HTERT RPE-1 (cell line): Measurements from ENCODE around the gene GEMIN7.
"Not testable (repeated sequence)": the region's sequence is repeated elsewhere in the genome, so short reads cannot be mapped to it uniquely, and the experiment has no call there.

ENCODE experiments used
- in situ Hi-C: fragments of 300-500 bp; cut with MboI; formaldehyde crosslinking; loops from 4 replicates; pipeline ENCODE4 v1.14.3; 2020; ENCODE audit warnings: low sequenced_read_pairs

The GEMIN7 gene

DNA sequence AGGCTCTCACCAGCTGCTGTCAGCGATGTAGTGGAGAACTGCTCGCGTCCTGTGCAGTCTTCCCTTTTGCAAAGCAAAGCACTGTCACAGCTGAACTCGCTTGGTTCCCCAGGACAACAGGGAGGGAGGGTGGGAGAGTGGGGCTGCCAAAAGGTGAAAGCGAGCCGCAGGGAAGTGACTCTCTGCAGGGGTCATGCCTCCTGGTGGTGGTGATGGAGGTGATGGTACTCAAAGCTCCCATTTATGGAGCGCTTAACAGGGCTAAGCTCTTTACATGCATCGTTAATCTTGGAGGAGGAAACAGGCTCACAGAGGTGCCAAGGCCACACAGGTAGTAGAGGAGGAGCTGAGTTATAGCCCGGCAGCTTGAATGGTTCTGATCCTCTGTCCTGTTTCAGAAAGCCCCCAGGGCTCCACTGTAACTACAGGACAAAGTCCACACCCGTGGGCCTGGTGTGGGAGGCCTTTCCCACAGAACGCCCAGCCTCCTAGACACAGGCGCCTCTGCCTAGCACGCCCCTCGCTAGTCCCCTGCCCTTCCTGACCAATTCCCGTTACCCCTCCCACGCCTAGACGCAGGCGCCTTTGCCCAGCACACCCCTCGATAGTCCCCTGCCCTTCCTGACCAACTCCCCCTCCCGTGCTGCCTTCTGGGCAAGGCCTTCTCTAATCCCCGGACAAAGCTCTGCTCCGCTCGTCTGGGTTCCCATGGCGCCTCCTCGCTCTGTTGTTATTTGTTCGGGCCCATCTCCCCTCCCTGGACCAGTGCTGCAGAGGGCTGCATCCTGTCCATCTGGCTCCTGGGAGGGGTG is 24.7 kb downstream of the GEMIN7 start:
- in situ Hi-C loops, result no loop called here

DNA sequence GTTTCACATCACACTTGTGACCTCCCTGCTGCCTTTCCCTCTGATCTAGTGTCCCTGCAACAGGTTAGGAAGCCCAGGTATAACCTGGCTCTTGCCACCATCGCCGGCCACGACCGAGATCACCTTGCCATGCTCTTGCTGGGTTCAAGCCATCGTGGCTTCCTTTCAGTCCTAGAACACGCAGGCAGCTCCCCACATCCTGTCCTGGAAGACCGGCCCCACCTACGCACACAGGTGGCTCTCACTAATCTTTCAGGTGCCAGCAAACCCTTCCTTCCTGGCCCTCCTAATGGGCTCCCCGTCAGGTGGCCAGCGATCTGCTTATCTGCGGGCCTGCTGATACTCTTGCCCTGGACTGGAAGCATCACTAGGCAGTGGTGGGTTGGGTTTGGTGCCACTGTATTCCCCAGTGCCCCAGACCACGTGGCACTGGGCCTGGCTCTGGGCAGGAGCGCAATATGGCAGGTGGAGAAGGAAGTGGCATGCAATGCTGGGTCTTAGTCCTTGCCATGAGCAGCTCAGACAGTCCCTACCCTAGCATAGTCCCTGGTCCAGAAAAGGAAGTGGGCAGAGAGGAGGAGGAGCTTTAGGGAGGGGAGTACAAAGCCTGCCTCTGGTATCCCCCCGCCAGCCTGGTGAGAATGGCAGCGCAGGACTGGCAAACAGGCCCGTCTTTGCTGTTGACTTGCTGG is 25.7 kb downstream of the GEMIN7 start:
- in situ Hi-C loops, result no loop called here

DNA sequence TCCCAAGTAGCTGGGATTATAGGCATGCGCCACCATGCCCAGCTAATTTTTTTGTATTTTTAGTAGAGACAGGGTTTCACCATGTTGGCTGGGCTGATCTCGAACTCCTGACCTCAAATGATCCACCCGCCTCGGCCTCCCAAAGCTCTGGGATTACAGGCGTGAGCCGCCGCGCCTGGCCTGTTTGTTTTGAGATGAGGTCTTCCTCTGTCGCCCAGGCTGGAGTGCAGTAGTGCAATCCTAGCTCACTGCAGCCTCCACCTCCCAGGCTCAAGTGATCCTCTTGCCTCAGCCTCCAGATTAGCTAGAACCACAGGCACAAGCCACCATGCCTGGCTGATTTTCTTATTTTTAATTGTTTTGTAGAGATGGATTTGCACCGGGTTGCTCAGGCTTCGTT is 27.3 kb downstream of the GEMIN7 start:
- in situ Hi-C loops, result not testable (repeated sequence)

DNA sequence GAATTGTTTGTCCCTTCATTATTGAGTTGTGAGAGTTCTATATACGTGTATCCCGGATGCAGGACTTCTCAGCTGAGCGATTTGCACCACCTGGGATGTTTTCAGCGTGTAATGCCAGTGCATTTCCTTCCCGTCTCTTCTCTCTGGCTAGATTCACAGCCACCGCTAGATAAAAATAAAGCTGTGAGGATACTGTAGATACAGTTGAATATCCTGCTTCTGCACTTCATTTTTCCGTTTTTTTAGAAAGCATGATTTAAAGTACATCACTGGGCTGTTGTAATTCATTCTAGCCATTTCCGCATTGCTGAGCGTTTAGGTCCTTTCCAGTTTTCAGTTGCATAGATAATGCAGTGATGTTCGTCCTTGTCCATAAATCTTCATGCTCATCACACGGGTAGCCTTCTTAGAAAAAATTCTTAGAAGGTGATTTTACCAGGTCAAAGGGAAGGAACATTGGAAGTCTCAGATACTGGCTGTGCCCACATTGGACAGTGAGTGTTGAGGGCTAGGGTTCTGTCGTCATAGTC is 28.6 kb downstream of the GEMIN7 start:
- in situ Hi-C loops, result no loop called here

DNA sequence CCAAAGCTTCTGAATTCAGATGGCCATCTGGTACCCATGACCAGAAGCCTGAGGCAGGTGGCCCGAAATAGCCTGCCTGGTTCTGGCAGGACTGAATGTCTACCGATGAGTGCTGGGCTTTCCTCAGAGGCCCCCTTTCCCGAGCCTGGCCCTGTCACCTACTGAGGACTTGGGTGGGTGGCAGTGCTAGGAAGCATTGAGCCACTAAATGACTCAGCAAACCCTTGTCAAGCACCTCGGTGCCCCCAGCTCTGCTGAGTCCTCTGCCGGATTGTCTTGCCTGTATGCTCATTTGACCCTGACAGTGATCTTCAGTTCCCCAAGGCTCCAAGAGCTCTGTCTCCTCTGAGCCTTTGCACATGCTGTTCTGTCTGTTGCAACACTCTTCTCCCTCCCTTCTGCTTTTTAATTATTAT is 31.8 kb downstream of the GEMIN7 start:
- in situ Hi-C loops, result no loop called here

DNA sequence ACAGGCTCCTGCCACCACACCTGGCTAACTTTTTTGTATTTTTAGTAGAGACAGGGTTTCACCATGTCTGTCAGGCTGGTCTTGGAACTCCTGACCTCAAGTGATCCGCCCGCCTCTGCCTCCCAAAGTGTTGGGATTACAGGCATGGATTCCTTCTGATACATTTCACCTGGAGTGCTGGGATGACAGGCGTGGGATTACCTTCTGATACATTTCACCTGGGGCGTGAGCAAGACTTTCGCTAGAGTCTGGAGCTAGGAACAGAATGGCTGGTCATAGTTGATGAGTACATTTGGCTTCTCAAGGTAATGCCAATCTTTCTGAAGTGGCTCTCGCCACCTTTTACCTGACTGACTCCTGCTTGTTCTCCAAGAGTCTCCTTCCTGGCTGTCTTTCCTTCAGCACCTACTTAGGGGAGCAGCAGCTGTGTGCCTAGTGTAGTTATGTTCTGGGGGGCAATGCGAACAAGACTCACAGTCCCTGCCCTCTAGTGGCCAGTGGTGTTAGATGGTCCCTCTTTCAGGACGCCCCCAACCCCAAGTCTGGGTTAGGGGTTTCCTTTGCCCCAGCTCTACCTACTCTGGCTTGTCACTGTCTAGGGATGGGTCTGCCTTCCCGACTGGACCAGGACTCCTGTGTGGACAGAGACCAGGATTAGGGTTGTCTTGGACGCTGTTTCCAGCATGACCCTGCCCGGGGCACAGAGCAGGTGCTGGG is 33.2 kb downstream of the GEMIN7 start:
- in situ Hi-C loops, result no loop called here

DNA sequence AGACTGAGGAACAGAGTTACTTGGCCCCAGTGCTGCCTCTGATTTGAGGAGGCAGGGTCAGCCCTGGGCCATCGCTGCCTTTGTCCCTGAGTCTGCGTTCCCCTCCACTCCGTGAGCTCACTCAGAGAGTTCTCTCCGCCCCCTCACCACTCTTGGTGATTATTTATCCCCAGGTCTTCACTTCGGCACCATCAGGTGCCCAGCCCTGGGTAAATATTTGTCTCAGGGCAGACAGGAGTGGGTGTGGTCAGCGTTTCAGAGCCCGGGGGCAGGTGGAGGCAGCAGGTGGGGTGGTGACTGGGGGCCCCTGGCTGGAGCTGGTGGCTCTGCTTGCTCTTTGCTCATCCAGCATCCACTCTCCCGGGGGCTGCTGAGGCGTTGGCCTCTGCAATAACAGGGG is 34.6 kb downstream of the GEMIN7 start:
- in situ Hi-C loops, result no loop called here

DNA sequence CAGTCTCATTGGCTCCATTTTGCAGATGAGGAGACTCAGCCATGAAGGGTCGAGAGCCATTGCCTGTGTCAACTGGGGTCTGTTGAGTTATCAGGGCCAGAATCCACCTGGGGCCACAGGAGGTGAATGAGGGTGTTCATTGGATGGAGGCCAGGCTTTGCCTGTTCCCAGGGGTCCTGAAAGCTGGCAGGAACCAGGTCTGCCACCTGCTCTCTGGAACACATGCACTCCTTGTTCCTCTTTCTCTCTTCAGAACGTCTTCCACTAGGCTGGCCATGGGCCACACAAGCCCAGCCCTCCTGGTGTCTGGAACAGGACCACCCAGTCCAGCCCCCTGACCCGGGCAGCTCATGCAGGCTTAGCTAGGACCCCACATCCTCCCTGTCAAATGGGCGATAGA is 35.1 kb downstream of the GEMIN7 start:
- in situ Hi-C loops, result no loop called here

DNA sequence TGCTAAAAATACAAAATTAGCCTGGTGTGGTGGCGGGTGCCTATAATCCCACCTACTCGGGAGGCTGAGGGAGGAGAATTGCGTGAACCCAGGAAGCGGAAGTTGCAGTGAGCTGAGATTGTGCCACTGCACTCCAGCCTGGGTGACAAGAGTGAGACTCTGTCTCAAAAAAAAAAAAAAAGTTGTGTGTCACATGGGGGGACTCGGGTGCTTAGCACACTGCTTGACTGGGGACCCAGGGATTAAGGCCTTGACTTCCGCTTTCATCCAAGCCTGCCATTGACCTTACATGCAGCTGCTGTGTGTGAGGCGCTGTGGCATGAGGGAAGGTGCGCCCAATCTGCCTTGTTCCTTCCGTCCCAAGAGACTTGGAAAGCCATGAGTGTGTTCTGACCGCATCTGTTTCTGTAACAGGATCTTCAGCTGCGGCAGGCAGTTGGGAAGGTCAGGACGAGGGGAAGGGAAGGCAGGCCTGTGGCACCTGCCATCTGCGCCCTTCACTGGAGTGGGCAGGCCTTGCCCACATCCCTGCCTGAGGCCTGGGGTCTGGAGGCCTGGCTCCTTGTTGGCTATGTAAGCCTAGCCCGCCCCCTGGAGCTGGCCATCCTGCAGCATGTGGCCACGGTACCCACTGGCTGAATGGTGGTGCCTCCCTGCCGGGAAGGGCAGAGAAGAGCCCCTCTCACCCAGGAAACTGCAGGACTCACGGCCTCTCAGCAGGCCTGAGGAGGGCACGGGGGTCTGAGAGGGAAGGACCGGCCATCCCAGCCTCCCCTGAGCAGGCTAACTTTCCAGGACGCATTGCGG is 37.0 kb downstream of the GEMIN7 start:
- in situ Hi-C loops, result no loop called here

DNA sequence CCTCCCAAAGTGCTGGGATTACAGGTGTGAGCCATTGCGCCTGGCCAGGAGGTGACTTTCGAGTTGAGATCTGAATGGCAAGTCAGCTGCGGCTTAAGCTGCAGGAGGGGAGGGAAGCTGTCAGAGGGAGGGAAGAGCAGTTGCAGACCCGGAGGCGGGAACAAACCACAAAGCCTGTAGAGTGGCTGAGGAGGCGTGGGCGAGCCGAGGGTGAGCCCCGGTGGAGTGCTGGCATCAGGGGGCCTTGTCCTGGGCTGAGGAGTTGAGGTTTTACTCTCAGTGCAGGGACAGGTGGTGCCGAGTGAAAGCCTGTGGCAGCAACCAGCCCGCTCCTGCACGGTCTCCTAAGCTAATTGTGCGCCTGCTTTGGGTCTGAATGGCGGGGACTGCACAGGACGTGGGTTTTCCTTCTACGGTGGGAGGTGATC is 38.1 kb downstream of the GEMIN7 start:
- in situ Hi-C loops, result no loop called here

DNA sequence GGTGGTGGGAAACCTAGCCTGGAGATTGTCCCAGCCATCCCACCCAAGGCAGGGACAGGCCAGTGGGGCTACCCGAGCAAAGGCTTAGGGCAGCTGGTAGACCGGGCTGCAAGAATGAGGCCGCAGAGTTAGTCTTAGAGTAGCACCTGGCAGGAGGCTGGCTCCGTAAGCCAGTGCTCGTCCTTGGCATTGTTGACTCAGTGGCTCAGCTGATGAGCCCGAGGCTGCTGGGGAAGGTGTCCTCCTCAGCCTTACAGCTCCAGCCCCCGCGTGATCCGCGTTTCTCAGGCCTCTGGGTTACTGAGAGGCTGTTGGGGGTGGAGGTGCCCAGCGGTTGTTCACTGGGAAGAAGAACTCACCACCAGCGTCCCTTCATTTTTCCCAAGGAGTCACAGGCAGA is 38.6 kb downstream of the GEMIN7 start:
- in situ Hi-C loops, result no loop called here

DNA sequence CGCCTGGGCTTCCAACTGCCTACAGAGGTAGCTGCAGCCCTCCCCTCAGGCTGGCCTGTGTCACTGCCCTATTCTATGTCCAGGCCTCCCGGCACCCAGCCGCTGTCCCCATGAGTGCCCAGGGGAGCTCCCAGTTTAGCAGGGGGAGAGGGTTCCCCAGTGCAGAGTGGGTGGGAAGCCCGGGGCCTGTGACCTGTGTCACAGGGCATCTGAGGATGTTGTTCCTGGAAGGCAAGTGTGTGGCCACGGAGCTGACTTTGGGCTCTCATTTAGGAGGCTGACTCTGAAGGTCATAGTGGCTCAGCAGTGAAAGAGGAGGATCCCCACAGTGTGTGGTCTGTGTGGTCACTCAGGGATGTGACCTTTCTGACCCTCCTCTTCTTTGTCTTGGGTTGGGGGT is 39.0 kb downstream of the GEMIN7 start:
- in situ Hi-C loops, result no loop called here

DNA sequence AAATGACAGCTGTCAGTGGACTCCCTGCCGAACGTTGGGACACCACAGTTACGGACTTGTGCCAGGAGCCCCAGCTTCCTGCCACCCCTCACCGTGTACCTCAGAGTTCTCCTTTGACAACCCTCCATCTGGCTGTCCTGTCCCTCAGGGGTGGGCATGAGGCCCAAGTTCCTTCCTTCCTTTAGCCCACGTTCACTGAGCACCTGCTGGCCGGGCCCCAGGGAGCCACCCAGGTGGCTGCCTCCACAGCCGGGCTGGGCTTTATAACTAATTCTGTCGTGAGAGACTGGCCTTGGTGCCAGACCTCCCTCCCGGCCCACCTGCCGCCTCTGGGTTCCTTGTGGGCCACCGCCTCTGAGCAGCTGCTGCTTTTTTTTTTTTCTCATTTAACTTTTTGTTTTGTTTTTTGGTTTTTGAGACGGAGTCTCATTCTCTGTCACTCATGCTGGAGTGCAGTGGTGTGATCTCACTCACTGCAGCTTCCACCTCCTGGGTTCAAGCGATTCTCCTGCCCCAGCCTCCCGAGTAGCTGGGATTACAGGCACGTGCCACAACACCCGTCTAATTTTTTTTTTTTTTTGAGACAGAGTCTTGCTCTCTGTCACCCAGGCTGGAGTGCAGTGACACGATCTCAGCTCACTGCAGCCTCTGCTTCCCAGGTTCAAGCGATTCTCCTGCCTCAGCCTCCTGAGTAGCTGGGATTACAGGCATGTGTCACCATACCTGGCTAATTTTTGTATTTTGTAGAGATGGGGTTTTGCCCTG is 39.7 kb downstream of the GEMIN7 start:
- in situ Hi-C loops, result not testable (repeated sequence)

DNA sequence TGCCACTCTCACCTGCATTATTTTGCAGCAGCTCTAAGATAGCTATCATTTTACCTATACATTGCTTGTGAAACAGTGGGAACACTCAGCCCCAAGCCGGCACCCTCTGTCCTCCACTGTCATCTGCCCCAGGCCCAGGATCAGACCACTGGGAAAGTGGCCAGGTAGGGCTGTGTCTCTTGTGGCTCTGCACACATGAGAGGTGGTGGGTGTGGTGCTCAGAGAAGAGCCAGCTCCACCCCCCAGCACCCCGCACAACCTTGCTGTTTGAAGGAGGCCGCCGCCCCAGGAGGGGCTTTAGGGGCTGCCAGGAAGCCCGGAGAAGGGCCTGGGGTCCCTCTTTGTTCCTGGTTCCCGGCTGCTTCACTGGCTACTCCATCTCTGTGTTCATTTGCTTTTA is 40.5 kb downstream of the GEMIN7 start:
- in situ Hi-C loops, result no loop called here

DNA sequence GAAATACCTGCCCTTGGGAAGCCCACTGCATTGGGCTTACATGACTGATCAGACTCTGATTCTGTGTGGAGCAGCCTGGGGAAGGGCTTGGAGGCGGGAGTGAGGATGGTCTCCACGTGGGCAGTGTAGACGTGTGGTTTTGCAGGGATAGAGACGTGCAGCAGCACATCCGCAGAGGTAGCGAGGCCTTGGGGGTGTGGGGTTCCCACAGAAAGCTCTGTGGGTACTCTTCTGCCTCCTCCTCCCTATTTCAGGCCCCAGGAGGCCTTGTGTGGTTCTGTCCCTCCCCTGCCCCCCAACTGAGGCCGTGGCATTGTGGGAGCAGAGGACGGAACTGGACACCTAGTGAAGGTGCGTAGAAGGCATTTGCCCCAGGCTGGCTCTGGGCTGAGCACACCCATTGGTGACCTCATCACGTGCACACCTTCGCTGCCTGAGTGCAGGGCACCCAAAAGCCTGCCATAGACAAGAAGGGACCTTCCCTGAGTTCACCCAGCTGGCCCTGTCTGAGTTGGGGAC is 42.8 kb downstream of the GEMIN7 start:
- in situ Hi-C loops, result no loop called here

DNA sequence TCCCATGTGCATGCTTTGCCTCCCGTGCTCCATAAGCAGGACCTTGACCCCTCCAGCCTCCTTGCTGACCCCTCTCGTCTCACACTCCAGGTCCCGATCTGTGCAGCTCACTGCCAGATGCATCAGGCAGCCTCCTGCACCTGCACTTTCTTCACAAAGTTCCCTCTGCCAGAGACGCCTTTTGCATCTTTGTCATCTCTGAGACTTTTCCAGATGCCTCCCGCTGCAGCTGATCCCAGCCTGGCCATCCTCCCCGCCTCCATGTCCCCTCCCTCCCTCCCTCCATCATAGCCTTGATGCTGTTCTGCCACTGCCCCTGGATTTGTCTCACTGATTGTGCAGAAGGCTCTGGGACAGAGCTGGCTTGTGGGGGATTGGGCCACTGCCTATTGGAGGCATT is 43.8 kb downstream of the GEMIN7 start:
- in situ Hi-C loops, result no loop called here

DNA sequence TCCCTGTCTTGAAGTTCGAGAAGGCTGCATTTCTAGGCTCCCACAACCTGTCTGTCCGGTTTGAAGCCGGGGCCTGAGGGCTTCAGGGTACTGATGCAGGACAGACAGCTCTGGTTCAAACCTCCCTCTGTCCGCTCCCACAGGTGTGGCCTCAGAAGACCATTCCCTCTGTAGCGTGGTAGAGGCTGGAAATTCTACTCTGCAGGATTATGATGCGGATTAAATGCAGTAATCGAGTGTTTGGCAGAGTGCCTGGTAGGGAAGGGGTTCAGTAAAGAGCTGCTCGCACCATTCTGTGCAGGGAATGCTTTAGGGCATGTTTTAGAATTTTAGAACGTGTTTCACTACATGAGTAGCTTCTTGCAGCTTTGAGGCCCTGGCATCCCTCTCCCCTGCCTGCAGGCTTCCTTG is 44.4 kb downstream of the GEMIN7 start:
- in situ Hi-C loops, result no loop called here

DNA sequence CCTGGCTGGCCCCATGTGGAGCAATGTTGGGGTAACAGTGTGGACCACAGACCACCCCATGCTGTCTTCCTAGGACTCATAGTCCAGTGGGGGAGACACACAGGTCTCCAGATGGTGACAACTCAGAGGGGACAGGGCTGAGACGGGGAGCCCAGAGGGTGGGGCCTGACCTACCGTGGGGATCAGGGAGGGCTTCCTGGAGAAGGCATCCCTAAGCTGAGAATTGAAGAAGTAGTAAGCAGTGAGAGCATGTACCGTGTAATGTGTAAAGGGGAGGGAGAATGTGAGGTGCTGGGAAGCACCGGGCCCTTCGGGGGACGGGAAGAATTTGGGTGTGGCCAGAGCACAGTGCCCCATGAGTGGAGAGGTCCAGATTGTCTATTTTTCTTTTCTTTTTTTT is 45.0 kb downstream of the GEMIN7 start:
- in situ Hi-C loops, result no loop called here

DNA sequence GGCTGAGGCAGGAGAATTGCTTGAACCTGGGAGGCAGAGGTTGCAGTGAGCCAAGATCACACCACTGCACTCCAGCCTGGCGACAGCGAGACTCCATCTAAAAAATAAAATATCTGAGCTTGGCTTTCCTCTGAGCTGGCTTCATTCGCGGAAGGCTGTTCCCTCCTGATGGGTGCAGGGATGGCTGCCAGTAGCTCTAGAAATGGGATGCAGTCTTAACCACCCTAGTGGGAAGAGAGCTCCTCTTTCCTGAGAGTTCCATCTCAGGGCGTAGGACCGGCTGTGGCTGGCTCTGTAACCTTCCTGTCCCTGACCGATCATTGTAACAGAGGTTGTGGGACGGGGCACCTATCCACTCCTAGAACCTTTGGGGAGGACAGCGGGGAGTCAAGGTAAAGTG is 46.3 kb downstream of the GEMIN7 start:
- in situ Hi-C loops, result no loop called here

DNA sequence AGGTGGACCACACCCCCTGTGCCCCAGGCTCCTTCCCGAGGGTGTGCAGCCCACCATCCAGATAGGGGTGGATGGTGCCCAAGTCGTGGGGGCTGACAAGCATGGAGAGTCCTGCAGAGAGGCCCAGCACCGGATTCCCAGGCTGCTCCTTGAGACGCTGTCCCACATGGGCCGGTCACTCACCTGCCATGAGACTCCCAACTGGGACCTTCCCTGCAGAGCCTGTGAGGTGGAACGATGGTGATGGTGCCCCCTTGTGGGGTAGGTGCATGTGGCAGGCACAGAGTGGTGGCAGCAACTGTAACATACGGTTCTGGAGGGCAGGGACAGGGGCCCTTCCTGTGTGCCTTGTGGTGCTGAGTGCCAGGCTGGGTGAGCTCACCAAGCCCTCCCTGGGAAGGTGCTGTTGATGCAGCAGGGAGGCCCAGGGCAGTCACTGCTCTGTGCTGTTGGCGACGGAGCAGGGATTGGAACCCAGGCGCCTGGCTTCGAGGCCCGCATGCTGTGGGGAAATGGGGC is 47.0 kb downstream of the GEMIN7 start:
- in situ Hi-C loops, result no loop called here
